Vagina (tissue), 2 donors: ENCODE results near the gene UQCC2.

ENCODE experiments used
- POLR2AphosphoS5 ChIP-seq, 2 donors: sonication (generic); formaldehyde crosslinking; IDR thresholded peaks; one replicate each; pipeline ENCODE4 v1.9.0; 2017; ENCODE audit warnings: antibody characterized with exemption in 2 of 2, mild to moderate bottlenecking in 2 of 2, low read depth in 1 of 2; ENCODE audit not compliant: insufficient read depth in 1 of 2
- TF ChIP-seq, protein P1 (sequence below), 3 experiments: fragments of 450-650 bp in 2 of 3; fragments of 200-600 bp in 1 of 3; sonication (generic) in 1 of 3; IDR thresholded peaks; one replicate each; pipeline ENCODE4 v1.5.1; 2017 to 2019; ENCODE audit warnings: antibody characterized with exemption in 3 of 3, mild to moderate bottlenecking in 2 of 3, moderate library complexity in 2 of 3

DNA sequence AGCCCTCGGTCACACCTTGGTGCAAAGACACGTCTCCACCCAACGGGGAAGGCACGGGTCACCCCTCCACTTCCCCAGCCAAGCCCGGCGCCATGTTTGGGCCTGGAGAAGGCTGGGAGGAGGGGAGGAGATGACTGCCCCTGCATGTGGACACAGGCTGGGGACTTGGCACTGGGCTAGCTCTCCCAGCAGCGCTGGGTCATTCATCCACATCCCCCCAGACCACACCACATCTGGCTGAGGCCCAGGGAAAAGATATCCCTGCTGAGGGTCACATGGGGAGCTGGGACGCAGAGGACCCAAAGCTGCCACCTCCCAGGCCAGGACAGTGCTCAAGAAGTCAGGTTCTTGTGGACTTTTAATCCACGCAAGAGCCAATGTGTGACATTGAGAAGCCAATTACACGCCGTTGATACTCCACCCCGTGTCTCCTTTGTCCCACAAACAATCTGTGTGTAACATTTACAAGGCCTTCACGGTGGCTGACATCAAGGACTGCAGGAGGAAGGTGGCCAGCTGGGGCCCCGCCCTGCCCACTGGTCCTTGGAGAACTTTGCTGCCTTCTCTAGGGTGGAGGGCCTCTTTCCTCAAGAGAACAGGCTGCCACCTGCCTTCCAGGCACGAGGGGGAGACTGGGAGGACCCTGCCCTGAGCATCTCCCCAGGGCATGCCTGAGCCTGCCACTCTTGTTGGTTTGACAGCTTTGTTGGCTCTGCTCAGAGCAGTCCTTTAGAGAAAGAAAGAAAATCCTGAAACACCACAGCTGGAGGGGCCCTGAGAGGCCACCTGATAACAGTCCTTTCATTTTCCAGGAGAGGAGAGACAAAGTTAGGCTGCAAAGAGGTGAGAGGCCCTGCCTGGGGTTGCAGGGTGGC, 40.5 kb upstream of the UQCC2 start:
- TF ChIP-seq, protein P1, sequence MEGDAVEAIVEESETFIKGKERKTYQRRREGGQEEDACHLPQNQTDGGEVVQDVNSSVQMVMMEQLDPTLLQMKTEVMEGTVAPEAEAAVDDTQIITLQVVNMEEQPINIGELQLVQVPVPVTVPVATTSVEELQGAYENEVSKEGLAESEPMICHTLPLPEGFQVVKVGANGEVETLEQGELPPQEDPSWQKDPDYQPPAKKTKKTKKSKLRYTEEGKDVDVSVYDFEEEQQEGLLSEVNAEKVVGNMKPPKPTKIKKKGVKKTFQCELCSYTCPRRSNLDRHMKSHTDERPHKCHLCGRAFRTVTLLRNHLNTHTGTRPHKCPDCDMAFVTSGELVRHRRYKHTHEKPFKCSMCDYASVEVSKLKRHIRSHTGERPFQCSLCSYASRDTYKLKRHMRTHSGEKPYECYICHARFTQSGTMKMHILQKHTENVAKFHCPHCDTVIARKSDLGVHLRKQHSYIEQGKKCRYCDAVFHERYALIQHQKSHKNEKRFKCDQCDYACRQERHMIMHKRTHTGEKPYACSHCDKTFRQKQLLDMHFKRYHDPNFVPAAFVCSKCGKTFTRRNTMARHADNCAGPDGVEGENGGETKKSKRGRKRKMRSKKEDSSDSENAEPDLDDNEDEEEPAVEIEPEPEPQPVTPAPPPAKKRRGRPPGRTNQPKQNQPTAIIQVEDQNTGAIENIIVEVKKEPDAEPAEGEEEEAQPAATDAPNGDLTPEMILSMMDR (IDR thresholded peaks at IDR 0.05), result no peak
- no peak for TF ChIP-seq POLR2AphosphoS5 (IDR thresholded peaks at IDR 0.05; ENCODE audit: insufficient read depth in 1 of 2, low read depth in 1 of 2)
